Right ventricle myocardium inferior (tissue), 1 donor: ENCODE measurements around the gene ARL4C. TPM values are rescaled to one million over a fixed set of nuclear protein-coding genes. Genes with fewer than 3 reads are reported as not detected.
A peak's percentile ranks its signal among the peaks of the same experiment; 100 is the strongest.
"Not testable (repeated sequence)": the region's sequence is repeated elsewhere in the genome, so short reads cannot be mapped to it uniquely, and the experiment has no call there.

Source experiments
- ATAC-seq: fragments of 200-7000 bp; cut with Tn5 transposase; one replicate; pipeline ENCODE4 v1.9.1; 2020; ENCODE audit warnings: mild to moderate bottlenecking, moderate library complexity
- DNase-seq: peaks from one replicate; pipeline ENCODE4 v3.0.0; 2021; ENCODE audit errors: missing footprints
- intact Hi-C: fragments of 100-400 bp; cut with DNase I; formaldehyde crosslinking; loops from one replicate; pipeline ENCODE4 v1.11.0; 2022
- total RNA-seq: library from RNA; stranded (reverse); fragmentation: NEBNext Ultra II Directional; extraction: Animal tissue kit (Norgen Biotek cat#: 25700); gene quantifications from one replicate; pipeline ENCODE4 v1.2.1, GENCODE V29; 2021
- donor health status: DM: no; HTN: yes; CAD: no; lungs with severe emphysema.

The ARL4C gene
- total RNA-seq, 1 donor from 2014 or later: 2.5 TPM

DNA sequence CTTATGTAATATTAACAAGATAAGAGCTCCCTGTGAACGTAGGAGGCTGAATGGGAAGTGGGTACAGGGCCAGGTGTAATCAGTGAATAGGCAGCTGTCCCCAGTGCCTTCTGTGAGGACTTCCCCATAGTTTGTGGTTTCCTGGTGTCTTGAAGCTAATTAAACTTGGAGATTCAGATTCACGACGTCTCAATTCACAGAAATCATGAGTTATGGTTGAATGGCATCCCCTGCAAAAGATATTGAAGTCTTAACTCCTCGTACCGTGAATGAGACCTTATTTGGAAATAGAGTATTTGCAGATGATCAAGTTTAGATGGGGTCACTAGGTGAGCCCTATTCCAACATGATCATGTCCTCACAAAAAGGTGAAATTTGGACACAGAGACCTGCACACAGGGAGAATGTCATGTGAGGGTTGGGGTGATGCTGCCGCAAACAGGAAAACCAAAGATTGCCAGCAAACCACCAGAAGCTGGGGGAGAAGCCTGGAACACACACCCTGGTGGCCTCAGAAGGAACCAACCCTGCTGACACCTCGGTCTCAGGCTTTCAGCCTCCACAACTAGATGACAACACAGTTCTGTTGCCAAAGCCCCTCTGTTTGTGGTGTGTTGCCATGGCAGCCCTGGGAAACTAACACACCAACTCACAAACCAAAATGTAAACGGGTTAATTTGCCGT is 13.2 kb downstream of the ARL4C start:
- DNase-seq (no peak), ATAC-seq (no peak)
- intact Hi-C loops: no loop called here

- ATAC-seq: no peak
- no peak for DNase-seq
- intact Hi-C loops: no loop called here
These were observed 15.6 kb downstream of the ARL4C start for GRCh38 chr2:234481301-234481700.

DNA sequence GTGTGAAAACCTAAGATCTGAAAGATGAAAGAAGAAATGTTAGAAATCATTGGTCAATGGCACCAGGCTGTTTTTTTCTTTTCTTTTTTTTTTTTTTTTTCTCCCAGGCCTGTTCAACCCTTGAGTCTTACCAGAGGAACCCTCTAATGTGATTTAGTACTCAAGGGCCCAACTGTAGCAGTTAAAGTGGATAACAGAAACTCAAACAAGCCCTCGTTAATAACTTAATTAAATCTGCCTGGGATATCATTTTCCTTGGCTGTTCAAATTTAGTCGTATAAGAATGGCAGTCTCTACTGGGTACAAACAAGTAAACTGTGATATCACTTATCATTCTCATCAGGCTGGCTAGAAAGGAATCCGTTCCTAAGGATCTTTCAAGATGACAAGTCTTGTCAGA is 16.5 kb downstream of the ARL4C start:
- intact Hi-C loops: no loop called here
- DNase-seq: no peak
- ATAC-seq: no peak

- no peak for ATAC-seq
- intact Hi-C loops: no loop called here
These were observed 17.4 kb downstream of the ARL4C start for GRCh38 chr2:234479465-234479864.

GRCh38 chr2:234478121-234478858 is 18.6 kb downstream of the ARL4C start:
- DNase-seq (no peak), ATAC-seq (no peak)
- intact Hi-C loops: no loop called here

More at GRCh38 chr2:234479465-234479864, 17.4 kb downstream of the ARL4C start:
- DNase-seq: no peak

GRCh38 chr2:234476766-234477165 is 20.1 kb downstream of the ARL4C start:
- DNase-seq (no peak), ATAC-seq (no peak)
- intact Hi-C loops: no loop called here

DNA sequence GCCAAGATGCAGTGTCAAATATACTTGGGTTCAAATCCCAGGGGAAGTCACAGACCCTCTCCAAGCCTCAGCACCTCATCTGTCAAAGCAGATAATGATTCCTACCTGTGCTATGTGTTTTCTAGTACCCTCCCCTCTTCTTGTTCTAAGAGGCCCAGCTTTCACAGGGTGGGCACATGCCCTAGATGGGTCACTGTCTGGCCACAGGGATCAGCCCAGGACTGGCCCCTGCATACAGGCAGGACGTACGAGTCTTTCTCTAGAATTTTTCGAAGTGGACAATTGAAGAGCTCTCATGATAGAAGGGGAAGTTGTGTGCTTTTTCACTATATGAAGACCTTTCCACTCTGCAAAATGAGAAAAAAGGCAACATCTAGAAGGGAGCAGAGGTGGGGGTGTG is 22.2 kb downstream of the ARL4C start:
- DNase-seq: no peak
- ATAC-seq: no peak
- intact Hi-C loops: no loop called here

- no peak for ATAC-seq
- intact Hi-C loops: no loop called here
- no peak for DNase-seq
These were observed 24.7 kb downstream of the ARL4C start for GRCh38 chr2:234472155-234472554.

- ATAC-seq: no peak
- DNase-seq: no peak
- intact Hi-C loops: no loop called here
These were observed 26.9 kb downstream of the ARL4C start for GRCh38 chr2:234469972-234470371.

DNA sequence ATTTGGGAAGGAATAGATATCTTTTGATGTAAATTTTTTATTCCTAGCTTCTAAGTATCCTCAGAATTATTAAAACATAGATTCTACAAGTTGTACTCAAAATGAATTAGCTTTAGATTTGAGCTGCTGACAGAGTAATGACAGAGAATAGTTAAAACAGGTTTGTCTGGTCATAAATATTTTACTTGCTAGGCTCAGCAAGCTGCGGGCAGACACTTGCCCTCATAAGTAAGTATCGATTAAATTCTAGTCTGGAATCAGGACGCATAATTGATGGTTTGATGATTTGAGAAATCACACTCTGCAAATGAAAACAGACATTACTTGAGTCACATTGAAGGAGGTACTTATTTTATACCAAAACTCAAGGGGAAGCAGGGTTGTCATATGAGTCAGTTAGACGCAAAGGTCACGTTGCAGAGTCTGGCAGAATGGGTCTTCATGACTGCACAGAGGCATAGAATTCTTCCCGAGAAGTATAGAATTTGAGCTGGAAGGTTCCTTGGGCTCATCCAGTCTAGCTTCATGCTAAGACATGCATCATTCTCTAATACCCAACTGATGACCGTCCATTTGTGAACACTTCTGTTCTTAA is 27.5 kb downstream of the ARL4C start:
- DNase-seq (no peak), ATAC-seq (no peak)
- intact Hi-C loops: no loop called here

DNA sequence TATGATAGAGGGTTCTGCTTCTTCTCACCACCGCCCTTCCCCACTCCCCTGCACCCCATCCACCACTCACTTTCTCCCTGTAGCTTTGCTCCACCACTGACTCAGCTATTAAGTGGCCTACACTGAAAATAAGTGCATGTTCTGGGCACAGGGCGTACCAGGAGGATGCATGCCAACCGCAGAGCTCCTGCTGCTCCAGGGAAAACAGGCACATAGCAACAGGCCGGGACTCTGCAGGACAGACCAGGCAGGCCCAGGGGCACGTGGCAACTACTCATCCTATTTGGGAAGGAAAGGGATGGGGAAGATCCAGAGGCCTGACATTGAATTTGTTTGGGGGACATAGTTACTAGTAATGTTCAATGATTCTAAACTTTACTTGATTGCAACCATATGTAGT is 28.4 kb downstream of the ARL4C start:
- intact Hi-C loops: no loop called here
- ATAC-seq (peak; percentile 96), DNase-seq (peak; percentile 83)

DNA sequence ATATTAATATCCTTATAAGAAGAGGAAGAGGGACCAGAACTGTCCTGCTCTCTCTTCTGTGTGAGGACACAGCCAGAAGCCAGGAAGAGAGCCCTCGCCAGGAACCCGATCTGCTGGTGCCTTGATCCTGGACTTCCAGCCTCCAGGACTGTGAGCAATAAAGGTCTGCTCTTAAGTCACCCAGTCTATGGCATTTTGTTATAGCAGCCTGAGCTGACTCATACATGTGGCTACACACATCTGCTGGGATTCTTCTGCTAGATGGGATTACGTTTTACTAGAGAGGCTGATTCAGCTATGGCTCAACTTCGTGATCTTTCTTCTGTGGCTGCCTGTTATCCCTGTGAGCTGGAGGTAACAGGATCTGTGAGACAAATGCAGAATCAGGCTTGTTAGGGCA is 29.6 kb downstream of the ARL4C start:
- no peak for ATAC-seq

DNA sequence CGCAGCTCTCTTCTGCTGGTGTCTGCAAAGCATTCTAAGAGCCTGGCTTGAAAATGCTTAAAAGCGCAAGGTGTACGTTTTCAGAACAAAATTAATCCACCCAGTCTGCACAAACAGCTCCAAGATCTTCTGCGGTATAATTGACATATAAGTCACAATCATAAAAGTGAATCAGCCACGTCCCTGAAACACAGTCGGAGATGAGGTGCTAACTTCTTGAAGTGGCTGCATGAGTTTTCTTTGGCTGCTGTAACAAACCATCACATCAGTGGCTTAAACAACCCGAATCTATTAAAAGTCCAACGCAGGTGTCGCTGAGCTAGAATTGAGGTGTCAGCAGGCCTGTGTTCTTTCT is 32.6 kb downstream of the ARL4C start:
- ATAC-seq (no peak), DNase-seq (no peak)
- intact Hi-C loops: no loop called here

More for the DNA sequence above, 29.6 kb downstream of the ARL4C start:
- no peak for DNase-seq
- intact Hi-C loops: no loop called here

- no peak for ATAC-seq
- no peak for DNase-seq
- intact Hi-C loops: no loop called here
These were observed 33.1 kb downstream of the ARL4C start for GRCh38 chr2:234463626-234464290.

- DNase-seq (no peak), ATAC-seq (no peak)
- intact Hi-C loops: no loop called here
These were observed 34.5 kb downstream of the ARL4C start for GRCh38 chr2:234462218-234462992.

GRCh38 chr2:234459401-234460009 is 37.4 kb downstream of the ARL4C start:
- intact Hi-C loops: no loop called here
- DNase-seq: no peak
- ATAC-seq: peak; percentile 42

GRCh38 chr2:234458466-234458865 is 38.4 kb downstream of the ARL4C start:
- DNase-seq: no peak
- ATAC-seq: no peak
- intact Hi-C loops: no loop called here

- DNase-seq (no peak), ATAC-seq (no peak)
- intact Hi-C loops: no loop called here
These were observed 39.5 kb downstream of the ARL4C start for GRCh38 chr2:234457421-234457820.

GRCh38 chr2:234455246-234455645 is 41.6 kb downstream of the ARL4C start:
- DNase-seq, ATAC-seq: not testable (repeated sequence)

More at GRCh38 chr2:234455246-234455645, 41.6 kb downstream of the ARL4C start:
- intact Hi-C loops: not testable (repeated sequence)
